DMS 273 treated with DMSO at 0.1 percent for 48 hours (cell line): ENCODE data around the gene ARTN.

Experiments used
- DNase-seq: peaks from one replicate; lab custom pipeline; 2025; lab: John Stamatoyannopoulos, UW

The ARTN gene

GRCh38 chr1:43985984-43986595, 52.5 kb downstream of the ARTN start:
- no peak for DNase-seq

GRCh38 chr1:43986712-43987111, 53.1 kb downstream of the ARTN start:
- no peak for DNase-seq
